Measurements from ENCODE around the gene HYOU1.

- TF ChIP-seq CTCF (conservative IDR thresholded peaks at IDR 0.05 in 1 of 2, IDR thresholded peaks at IDR 0.05 in 1 of 2; ENCODE audit: low read depth in 1 of 2, low read length in 2 of 2) (no peak), EZH2 (IDR thresholded peaks at IDR 0.05; ENCODE audit: low read length, missing control alignments) (no peak)
Measured at GRCh38 chr11:119041821-119042514, 15.0 kb downstream of the HYOU1 start.
